Uterus (tissue), 4 donors: ENCODE measurements around the gene POU2F1. TPM values are rescaled to one million over a fixed set of nuclear protein-coding genes. Genes with fewer than 3 reads are reported as not detected.

ENCODE experiments used
- DNase-seq, 2 donors: peaks; one replicate each; pipeline ENCODE4 v3.0.0-alpha.2; 2019 to 2020
- H3K27ac ChIP-seq, 2 donors: fragments of 200-600 bp; sonication (generic); 1 replicate in 1 of 2; 2 replicates in 1 of 2; pipeline ENCODE4 v1.5.1; 2016 to 2018
- H3K27me3 ChIP-seq, 2 donors: fragments of 200-600 bp; sonication (generic); one replicate each; pipeline ENCODE4 v1.5.1; 2018 to 2019; ENCODE audit warnings: control low read depth in 1 of 2
- H3K36me3 ChIP-seq, 2 donors: fragments of 200-600 bp; sonication (generic); one replicate each; pipeline ENCODE4 v1.5.1; 2019; ENCODE audit warnings: control low read depth in 1 of 2
- H3K4me1 ChIP-seq, 2 donors: fragments of 200-600 bp; sonication (generic); one replicate each; pipeline ENCODE4 v1.5.1; 2018 to 2019; ENCODE audit warnings: control low read depth in 1 of 2
- H3K4me3 ChIP-seq, 2 donors: fragments of 200-600 bp; sonication (generic); 1 replicate in 1 of 2; 2 replicates in 1 of 2; pipeline ENCODE4 v1.5.1; 2018 to 2019; ENCODE audit warnings: mild to moderate bottlenecking in 1 of 2
- H3K9me3 ChIP-seq, 2 donors: fragments of 200-600 bp; sonication (generic); one replicate each; pipeline ENCODE4 v1.5.1; 2019; ENCODE audit warnings: control low read depth in 1 of 2
- POLR2A ChIP-seq, 2 donors: fragments of 450-650 bp; IDR thresholded peaks; one replicate each; pipeline ENCODE4 v1.6.1; 2016; ENCODE audit warnings: antibody characterized with exemption in 2 of 2, mild to moderate bottlenecking in 1 of 2, moderate library complexity in 1 of 2
- intact Hi-C: fragments of 100-400 bp; cut with DNase I; formaldehyde crosslinking; loops from one replicate; pipeline ENCODE4 v1.15.1; 2023; ENCODE audit warnings: low total_unique reads
- total RNA-seq, 4 donors: library from RNA; depleted of rRNA in 3 of 4; stranded (reverse); fragments of >200 nt in 3 of 4; gene quantifications; one replicate each; pipeline versions ENCODE4 v1.1.0 to v1.2.4, GENCODE V29; 2014 to 2023
- TF ChIP-seq, protein P1 (sequence below), 4 experiments: fragments of 200-600 bp in 2 of 4; fragments of 450-650 bp in 2 of 4; sonication (generic) in 2 of 4; IDR thresholded peaks; one replicate each; pipeline ENCODE4 v1.5.1; 2016 to 2019; ENCODE audit warnings: antibody characterized with exemption in 4 of 4, mild to moderate bottlenecking in 2 of 4, moderate library complexity in 1 of 4
- donor health status: DM: yes; HTN: yes; CAD: no.

The POU2F1 gene
- total RNA-seq, 4 donors from 2014 or later: 9.7 to 50.8 (median 32.2) TPM

DNA sequence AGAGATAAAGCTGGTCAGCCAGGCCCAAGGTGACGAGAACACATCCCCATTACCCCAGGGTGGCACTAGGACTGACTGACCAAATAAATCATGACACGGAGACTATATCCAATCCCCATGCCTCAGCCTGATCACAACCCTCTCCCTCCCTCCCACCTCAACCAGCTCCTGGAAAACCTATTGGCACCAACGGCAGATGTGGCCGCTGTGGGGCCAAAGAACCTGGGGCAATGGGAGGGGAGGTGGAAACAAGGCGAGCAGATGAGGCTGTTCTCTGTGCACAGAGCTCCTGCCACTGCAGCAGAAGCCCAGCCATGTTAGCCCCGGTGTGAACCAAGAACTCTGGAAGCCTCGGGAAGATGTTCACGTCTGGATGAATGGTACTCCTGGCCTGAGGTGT, 220.1 kb downstream of the POU2F1 start:
- TF ChIP-seq, protein P1, sequence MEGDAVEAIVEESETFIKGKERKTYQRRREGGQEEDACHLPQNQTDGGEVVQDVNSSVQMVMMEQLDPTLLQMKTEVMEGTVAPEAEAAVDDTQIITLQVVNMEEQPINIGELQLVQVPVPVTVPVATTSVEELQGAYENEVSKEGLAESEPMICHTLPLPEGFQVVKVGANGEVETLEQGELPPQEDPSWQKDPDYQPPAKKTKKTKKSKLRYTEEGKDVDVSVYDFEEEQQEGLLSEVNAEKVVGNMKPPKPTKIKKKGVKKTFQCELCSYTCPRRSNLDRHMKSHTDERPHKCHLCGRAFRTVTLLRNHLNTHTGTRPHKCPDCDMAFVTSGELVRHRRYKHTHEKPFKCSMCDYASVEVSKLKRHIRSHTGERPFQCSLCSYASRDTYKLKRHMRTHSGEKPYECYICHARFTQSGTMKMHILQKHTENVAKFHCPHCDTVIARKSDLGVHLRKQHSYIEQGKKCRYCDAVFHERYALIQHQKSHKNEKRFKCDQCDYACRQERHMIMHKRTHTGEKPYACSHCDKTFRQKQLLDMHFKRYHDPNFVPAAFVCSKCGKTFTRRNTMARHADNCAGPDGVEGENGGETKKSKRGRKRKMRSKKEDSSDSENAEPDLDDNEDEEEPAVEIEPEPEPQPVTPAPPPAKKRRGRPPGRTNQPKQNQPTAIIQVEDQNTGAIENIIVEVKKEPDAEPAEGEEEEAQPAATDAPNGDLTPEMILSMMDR (IDR thresholded peaks at IDR 0.05): no peak
- no peak for TF ChIP-seq POLR2A (IDR thresholded peaks at IDR 0.05)
- Histone ChIP-seq H3K27ac (no peak overlapping the region), H3K4me3 (no peak overlapping the region), H3K27me3 (no peaks in the 10 kb centered on the region), H3K9me3 (no peaks in the 10 kb centered on the region), H3K4me1 (no peaks in the 10 kb centered on the region), H3K36me3 (no peaks in the 10 kb centered on the region)
- no peak for DNase-seq
- intact Hi-C loops: loop anchor here (5.0 kb wide), 1 partner anchor 378 kb away; no protein-coding TSS in a partner anchor

DNA sequence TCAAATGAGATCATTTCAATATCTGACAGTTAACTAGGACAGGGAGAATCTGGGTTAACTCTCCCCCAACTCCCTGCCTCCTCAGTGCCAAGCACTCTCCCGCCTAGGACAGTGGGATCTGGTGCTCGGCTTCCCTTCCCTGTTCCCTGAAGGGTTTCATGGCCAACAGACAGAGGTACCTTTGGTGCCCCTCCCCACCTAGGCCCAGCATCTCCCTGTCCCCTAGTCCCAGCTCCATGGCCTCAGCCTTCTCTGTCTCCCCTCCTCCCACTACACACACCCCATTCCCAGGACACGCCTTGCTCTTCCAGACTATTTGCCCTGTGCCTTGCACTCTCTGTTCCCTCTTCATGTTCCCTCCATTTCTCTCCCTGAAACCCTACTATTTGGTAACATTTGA, 220.5 kb downstream of the POU2F1 start:
- no peaks in the 10 kb centered on the region for H3K27me3 ChIP-seq
- DNase-seq: no peak
- no peaks in the 10 kb centered on the region for H3K4me1 ChIP-seq
- no peaks in the 10 kb centered on the region for H3K9me3 ChIP-seq
- intact Hi-C loops: loop anchor here (5.0 kb wide), 1 partner anchor 379 kb away; no protein-coding TSS in a partner anchor
- H3K27ac ChIP-seq: no peak overlapping the region
- no peak for TF ChIP-seq POLR2A (IDR thresholded peaks at IDR 0.05)
- TF ChIP-seq, protein P1 (IDR thresholded peaks at IDR 0.05): no peak
- H3K4me3 ChIP-seq: no peak overlapping the region
- H3K36me3 ChIP-seq: no peaks in the 10 kb centered on the region

DNA sequence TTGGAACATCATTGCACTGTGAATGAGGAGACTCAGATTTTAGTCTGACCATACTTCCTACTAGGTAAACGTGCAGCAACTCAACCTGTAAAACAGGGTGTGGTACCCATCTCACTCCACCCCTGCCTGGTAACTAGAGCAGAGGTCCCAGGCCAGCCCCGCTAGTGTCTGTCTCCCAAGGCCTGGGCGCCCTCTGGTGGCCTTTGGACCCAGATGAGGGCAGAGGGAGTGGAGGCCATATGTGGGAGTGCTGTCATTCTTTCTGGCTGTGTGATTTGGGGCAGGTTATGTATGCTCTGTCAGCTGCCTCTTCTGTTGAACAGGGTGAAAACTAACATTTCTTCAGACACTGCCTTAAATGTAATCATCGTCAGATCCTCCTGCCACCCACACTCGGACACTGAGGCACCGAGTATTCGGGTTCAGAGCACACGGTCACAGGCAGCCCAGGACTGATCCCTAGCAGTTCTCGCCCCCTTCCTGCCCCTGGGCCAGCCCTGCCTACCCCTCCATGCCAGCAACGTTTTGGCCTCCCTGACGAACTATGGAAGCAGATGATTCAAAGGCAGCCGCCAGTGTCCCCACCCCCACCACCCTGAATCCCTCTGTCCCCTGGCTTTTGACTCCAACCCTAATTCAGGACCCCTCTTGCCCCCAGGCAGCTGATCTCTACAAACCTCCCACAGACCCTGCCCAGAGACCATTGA, 221.6 kb downstream of the POU2F1 start:
- intact Hi-C loops: loop anchor here (5.0 kb wide), 1 partner anchor 380 kb away; no protein-coding TSS in a partner anchor
- peak; percentile 73 to 75 for DNase-seq
- H3K27ac ChIP-seq: no peak overlapping the region

DNA sequence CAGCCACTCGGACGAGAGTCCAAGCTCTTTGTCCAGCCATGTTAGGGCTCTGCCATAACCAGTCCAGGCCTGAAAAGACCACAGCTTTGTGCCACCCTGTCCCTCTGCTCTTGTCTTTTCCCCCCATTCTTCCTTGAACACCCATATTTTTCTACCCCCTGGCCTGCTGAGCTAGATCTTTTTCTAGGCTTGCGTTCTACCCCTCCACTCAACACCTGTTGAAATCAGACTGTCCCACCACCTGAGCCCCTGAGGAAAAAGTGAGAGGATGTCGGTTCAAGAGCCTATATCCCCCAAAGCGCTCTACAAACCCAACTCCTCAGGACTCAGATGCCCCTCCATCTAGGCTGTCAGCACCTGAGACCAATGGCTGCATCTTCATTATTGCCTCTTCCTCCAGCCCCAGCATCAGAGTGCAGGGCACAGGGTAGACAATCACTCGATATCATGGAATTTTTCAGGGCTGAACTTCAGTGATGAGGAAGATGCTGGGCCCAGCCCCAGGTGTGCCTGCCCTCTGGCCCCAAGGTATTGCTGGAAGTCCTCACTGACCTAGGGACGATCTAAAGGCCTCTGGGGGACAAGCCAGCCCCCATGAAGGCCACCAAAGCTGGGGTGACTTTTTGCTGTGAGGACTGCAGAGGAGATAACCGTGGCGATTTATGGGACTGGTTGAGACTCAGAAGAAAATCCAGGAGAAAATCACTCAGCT, 222.3 kb downstream of the POU2F1 start:
- Histone ChIP-seq H3K27ac (no peak overlapping the region), H3K4me3 (no peak overlapping the region), H3K27me3 (no peaks in the 10 kb centered on the region), H3K4me1 (no peaks in the 10 kb centered on the region), H3K9me3 (no peaks in the 10 kb centered on the region), H3K36me3 (no peaks in the 10 kb centered on the region)
- intact Hi-C loops: loop anchor here (5.0 kb wide), 1 partner anchor 381 kb away; no protein-coding TSS in a partner anchor
- DNase-seq: peak in 1 of 2 donors; percentile 8
- no peak for TF ChIP-seq POLR2A (IDR thresholded peaks at IDR 0.05)
- TF ChIP-seq, protein P1 (IDR thresholded peaks at IDR 0.05): no peak

More for the DNA sequence above, 221.6 kb downstream of the POU2F1 start:
- H3K4me1 ChIP-seq: no peaks in the 10 kb centered on the region
- H3K4me3 ChIP-seq: no peak overlapping the region
- H3K27me3 ChIP-seq: no peaks in the 10 kb centered on the region
- no peaks in the 10 kb centered on the region for H3K9me3 ChIP-seq
- TF ChIP-seq, protein P1 (IDR thresholded peaks at IDR 0.05): peak; percentile 73 to 85 (median 84)
- TF ChIP-seq POLR2A (IDR thresholded peaks at IDR 0.05): no peak
- no peaks in the 10 kb centered on the region for H3K36me3 ChIP-seq

DNA sequence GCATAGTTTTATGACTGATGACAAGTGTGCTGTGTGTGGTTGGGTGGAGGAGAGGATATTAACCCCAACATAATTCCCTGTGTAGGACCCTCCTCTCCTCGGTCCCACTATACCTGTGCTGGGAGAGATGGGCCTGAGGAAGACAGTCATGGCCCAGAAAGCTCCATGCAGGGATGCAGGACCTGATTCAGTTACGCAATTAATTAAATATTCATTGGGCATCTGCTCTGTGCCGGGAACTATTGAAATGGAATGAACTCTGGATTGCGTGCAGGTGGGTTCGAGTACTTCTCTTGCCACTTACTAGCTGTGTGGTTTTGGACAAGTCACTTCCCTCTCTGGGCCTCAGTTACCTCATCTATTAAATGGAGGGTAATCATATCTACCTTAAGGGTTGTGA, 223.1 kb downstream of the POU2F1 start:
- Histone ChIP-seq H3K4me3 (no peak overlapping the region), H3K27me3 (no peaks in the 10 kb centered on the region), H3K27ac (no peak overlapping the region), H3K36me3 (no peaks in the 10 kb centered on the region), H3K4me1 (no peaks in the 10 kb centered on the region), H3K9me3 (no peaks in the 10 kb centered on the region)
- TF ChIP-seq POLR2A (IDR thresholded peaks at IDR 0.05): no peak
- TF ChIP-seq, protein P1 (IDR thresholded peaks at IDR 0.05): no peak
- intact Hi-C loops: loop anchor here (5.0 kb wide), 1 partner anchor 381 kb away; no protein-coding TSS in a partner anchor
- DNase-seq: peak in 1 of 2 donors; percentile 2
